ENCODE measurements around the gene NAT8.
A peak's percentile ranks its signal among the peaks of the same experiment; 100 is the strongest.
"Not testable (repeated sequence)": the region's sequence is repeated elsewhere in the genome, so short reads cannot be mapped to it uniquely, and the experiment has no call there.

The NAT8 gene

GRCh38 chr2:73654175-73654574 lies 12.0 kb upstream of the NAT8 start:
- FAIRE-seq: no peak
- TF ChIP-seq POLR2A (IDR thresholded peaks at IDR 0.05; ENCODE audit: low read depth, low read length) (no peak), TAF1 (IDR thresholded peaks at IDR 0.05; ENCODE audit: borderline replicate concordance, low read depth, low read length) (no peak), POLR2AphosphoS5 (IDR thresholded peaks at IDR 0.05; ENCODE audit: low read depth, low read length) (no peak)
- no peak for DNase-seq (ENCODE audit: insufficient read length)

- no peak for TF ChIP-seq POLR2A (IDR thresholded peaks at IDR 0.05; ENCODE audit: low read depth, low read length)
- TF ChIP-seq TAF1 (IDR thresholded peaks at IDR 0.05; ENCODE audit: borderline replicate concordance, low read depth, low read length): no peak
- TF ChIP-seq POLR2AphosphoS5 (IDR thresholded peaks at IDR 0.05; ENCODE audit: low read depth, low read length): no peak
- no peak for DNase-seq (ENCODE audit: insufficient read length)
- FAIRE-seq: no peak
Observed at GRCh38 chr2:73652348-73652747, 10.1 kb upstream of the NAT8 start.

- FAIRE-seq (no peak), DNase-seq (ENCODE audit: insufficient read length) (no peak)
- TF ChIP-seq POLR2A (IDR thresholded peaks at IDR 0.05; ENCODE audit: low read depth, low read length) (no peak), TAF1 (IDR thresholded peaks at IDR 0.05; ENCODE audit: borderline replicate concordance, low read depth, low read length) (no peak), POLR2AphosphoS5 (IDR thresholded peaks at IDR 0.05; ENCODE audit: low read depth, low read length) (no peak)
Observed at GRCh38 chr2:73651591-73652230, 9.5 kb upstream of the NAT8 start.

DNA sequence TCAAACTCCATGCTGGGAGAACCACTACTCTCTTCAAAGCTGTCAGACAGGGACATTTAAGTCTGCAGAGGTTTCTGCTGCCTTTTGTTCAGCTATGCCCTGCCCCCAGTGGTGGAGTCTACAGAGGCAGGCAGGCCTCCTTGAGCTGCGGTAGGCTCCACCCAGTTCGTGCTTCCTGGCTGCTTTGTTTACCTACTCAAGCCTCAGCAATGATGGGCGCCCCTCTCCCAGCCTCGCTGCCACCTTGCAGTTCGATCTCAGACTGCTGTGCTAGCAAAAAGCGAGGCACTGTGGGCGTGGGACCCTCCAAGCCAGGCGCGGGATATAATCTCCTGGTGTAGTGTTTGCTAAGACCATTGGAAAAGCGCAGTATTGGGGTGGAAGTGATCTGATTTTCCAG lies 5.5 kb upstream of the NAT8 start:
- not testable (repeated sequence) for FAIRE-seq; DNase-seq (ENCODE audit: insufficient read length)

- TF ChIP-seq POLR2AphosphoS5 (IDR thresholded peaks at IDR 0.05; ENCODE audit: low read depth, low read length): no peak
- DNase-seq (ENCODE audit: insufficient read length): no peak
- FAIRE-seq: no peak
Observed at GRCh38 chr2:73641767-73642062, 507 bp downstream of the NAT8 start.

DNA sequence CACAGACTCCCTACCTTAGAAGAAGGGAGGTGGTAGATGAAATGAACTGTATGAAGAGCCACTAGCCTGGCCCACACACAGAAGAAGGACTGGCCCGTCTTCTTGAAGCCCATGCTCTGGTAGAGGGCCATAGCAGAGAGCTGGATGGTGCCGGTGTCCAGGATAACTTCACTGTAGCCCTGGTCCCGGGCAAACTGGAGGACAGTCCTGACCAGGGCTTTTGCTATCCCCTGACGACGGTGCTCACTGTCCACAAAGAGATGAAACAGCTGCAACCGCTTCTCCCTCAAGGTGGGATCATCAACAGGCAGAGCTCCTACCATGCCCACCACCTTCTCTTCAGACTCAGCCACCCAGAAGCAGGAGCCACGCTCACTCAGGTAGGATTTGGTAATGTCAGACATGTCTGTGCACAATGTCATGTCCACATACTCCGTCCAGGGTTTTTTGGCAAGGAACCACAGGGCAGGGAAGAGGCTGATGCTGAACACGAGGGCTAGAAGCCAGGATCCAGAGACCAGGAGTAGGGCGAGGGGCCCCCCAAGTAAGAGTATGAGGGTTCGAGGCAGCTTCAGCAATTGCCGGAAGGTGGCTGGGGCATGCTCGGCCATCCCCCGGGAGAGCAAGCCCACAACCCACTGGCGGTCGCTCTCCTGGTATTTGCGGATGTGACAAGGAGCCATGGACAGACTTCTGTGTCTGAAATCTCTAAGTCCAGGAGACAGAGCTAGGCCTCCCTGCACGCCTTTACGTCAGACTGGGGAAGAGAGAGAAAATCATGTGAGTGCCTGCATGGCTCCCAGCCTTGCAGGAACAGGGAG lies 1.1 kb downstream of the NAT8 start:
- FAIRE-seq: no peak
- no peak for TF ChIP-seq POLR2A (IDR thresholded peaks at IDR 0.05; ENCODE audit: low read depth, low read length)
- TF ChIP-seq TAF1 (IDR thresholded peaks at IDR 0.05; ENCODE audit: borderline replicate concordance, low read depth, low read length): no peak
- no peak for TF ChIP-seq POLR2AphosphoS5 (IDR thresholded peaks at IDR 0.05; ENCODE audit: low read depth, low read length)
- no peak for DNase-seq (ENCODE audit: insufficient read length)

GRCh38 chr2:73640511-73640911 lies 1.7 kb downstream of the NAT8 start:
- no peak for TF ChIP-seq POLR2A (IDR thresholded peaks at IDR 0.05; ENCODE audit: low read depth, low read length)
- no peak for TF ChIP-seq TAF1 (IDR thresholded peaks at IDR 0.05; ENCODE audit: borderline replicate concordance, low read depth, low read length)
- TF ChIP-seq POLR2AphosphoS5 (IDR thresholded peaks at IDR 0.05; ENCODE audit: low read depth, low read length): no peak
- FAIRE-seq: no peak
- DNase-seq (ENCODE audit: insufficient read length): no peak

DNA sequence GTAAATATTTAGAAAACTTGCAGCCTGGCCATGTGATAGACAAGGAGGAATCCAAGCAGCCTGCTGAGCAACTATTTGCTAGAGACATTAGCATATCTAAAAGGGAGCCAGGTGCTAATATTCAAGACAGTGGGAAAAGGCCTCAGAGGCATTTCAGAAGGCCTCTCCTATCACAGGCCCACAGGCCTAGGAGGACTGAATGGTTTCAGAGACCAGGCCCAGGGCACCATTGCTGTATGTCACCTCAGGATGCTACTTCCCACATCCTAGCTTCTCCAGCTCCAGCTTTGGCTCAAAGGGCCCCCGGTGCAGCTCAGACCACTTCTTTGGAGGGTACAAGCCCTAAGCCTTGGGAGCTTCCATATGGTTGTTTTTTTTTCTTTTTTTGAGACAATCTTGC lies 3.8 kb downstream of the NAT8 start:
- no peak for TF ChIP-seq TAF1 (IDR thresholded peaks at IDR 0.05; ENCODE audit: borderline replicate concordance, low read depth, low read length)
- TF ChIP-seq POLR2A (IDR thresholded peaks at IDR 0.05; ENCODE audit: low read depth, low read length): no peak
- no peak for TF ChIP-seq POLR2AphosphoS5 (IDR thresholded peaks at IDR 0.05; ENCODE audit: low read depth, low read length)
- no peak for FAIRE-seq
- DNase-seq (ENCODE audit: insufficient read length): no peak

DNA sequence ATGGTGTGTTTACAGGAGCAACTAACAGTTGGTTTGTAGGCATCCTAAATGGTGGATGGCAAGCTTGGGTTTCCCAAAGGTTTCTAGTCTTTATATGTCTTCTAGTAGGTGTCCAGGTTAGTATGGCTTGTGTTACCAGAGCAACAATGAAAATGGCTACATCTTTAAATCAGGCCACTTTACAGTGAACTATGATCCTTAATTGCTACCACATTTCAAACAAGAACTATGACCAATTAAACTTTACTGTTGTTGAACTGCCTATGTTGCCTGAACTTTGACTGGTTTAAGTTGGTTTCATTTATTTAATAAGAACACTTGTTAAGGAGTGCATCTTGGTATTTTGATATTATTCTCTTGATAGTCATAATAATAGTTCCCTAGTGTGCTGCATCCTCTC lies 5.2 kb downstream of the NAT8 start:
- not testable (repeated sequence) for FAIRE-seq

DNA sequence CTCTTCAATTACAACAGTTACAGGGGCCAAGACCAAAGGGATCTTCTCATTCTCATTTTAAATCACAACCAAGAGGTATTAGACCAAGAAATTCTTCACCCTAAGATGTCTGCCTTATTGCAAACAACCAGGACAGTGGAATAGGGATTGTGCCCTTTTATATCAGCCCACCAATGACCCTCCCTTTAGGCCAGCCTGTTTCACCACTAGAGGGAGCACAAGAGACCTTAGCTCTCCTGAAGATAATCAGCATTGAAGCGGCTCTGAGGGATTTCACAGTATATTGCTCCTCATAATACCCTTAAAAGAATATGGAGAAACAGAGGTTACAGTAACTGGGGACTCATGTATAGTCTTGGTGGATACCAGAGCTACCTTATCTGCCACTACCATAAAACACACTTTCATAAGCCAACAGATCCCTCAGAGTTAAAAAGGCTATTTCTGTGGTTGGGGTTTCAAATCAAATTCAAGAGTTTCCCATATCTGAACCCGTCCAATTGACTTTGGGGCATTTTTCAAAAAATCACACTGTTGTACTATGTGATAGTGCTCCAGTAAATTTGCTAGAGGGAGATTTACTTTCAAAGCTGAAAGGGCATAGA lies 11.5 kb downstream of the NAT8 start:
- not testable (repeated sequence) for DNase-seq (ENCODE audit: insufficient read length)
- peak; percentile 89 for FAIRE-seq

More for the DNA sequence above, 5.2 kb downstream of the NAT8 start:
- not testable (repeated sequence) for DNase-seq (ENCODE audit: insufficient read length)

GRCh38 chr2:73628493-73628892 lies 13.7 kb downstream of the NAT8 start:
- not testable (repeated sequence) for FAIRE-seq; DNase-seq (ENCODE audit: insufficient read length)

DNA sequence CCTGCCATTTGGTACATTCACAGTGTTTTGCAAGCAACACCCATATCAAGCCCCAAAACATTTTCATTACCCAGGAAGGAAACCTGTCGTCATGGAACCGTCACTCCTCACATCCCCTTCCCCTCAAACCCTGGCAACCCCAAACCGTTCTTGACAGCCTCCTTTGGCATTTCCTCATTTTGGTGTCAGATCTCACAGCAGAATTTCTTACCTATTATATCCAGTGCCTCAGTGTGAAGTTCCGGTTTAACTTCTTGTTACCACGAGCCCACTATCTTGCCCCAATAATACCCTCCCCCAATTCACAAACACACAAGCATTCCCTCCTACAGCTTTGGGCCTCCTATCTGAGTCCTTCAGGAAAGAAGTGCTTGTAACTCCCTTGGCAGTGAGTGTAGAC lies 16.0 kb downstream of the NAT8 start:
- FAIRE-seq; DNase-seq (ENCODE audit: insufficient read length): not testable (repeated sequence)

- not testable (repeated sequence) for DNase-seq (ENCODE audit: insufficient read length); FAIRE-seq
Observed at GRCh38 chr2:73624625-73625024, 17.6 kb downstream of the NAT8 start.

DNA sequence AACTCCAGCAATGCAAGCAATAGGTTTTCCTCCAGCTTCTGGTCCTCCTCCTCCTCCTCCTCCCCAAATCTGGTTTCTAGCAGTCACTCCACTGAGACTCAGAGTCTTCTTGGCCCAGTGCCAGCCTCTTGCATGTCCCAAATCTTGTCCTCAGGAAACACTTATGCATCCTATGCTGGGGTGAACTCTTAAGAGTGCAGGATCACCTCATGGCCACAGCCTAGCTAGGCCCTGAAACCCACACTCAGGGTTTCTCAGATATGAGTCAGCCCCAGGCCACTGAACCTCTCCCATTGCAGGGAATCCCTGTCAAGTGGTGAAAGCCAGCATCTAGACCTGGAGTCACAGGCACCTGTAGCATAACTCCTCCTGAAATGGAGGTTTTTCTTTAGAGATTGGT lies 18.2 kb downstream of the NAT8 start:
- DNase-seq (ENCODE audit: insufficient read length); FAIRE-seq: not testable (repeated sequence)

DNA sequence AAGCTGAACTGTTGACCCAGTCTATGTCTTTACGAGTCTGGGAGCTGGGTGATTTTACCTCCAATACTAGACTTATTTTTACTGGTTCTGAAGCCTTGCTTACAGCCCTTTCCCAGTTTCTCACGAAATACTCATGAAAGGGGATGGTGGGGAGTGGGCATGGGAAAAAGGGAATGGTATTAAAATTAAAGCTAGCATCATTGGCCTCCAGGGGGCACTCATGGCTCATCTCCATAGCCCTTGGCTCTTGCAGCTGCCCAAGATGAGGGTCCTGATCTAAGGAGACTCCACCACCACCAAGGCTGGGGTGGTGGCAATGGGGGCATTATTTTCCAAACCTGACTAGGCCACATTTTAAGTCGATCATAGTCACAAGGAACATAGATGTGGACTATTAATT lies 22.3 kb downstream of the NAT8 start:
- DNase-seq (ENCODE audit: insufficient read length); FAIRE-seq: not testable (repeated sequence)

Data from GM12892 (cell line).